GM21390 (cell line): Measurements from ENCODE around the gene KHDRBS2.

ENCODE experiments used
- ATAC-seq: cut with Tn5 transposase; IDR thresholded peaks from one replicate; pipeline ENCODE4 v1.9.1; 2021; ENCODE audit not compliant: unreplicated experiment

Gene KHDRBS2

DNA sequence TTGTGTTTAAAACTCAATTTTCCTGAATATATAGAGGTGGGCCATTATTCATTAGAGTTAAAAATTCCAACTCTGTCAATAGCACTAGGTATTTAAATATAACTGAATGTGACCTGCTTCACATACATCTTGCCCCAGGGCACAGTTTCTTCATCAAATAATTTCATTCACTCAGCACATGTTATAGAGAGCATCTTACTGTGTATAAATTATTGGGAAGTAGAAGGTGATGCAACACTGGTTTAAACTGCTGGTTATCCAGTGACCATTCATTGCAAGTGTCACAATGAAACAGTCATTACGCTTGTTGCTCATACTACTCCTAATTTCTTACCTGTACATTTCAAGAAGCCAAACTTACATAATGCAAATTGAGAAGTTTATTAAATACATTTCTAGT lies 93.4 kb downstream of the KHDRBS2 start:
- no peak for ATAC-seq

DNA sequence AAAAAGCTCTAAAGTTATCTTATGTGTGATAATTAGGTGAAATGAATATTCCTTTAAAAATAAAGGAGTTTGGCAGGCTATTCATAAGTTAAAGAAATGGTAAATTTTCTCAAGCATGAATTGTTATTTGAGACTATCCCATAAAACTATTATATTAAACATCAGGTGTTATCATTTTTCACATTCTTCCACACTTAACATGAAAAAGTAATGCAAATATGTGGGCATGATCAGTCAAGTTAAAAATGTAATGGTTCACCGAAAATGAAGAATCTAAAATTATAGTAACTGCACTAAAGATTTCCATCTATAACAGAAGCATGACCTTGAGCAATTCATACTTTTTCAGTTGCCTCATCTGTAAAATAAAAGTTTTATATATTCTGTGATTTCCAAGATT lies 110.8 kb downstream of the KHDRBS2 start:
- no peak for ATAC-seq

DNA sequence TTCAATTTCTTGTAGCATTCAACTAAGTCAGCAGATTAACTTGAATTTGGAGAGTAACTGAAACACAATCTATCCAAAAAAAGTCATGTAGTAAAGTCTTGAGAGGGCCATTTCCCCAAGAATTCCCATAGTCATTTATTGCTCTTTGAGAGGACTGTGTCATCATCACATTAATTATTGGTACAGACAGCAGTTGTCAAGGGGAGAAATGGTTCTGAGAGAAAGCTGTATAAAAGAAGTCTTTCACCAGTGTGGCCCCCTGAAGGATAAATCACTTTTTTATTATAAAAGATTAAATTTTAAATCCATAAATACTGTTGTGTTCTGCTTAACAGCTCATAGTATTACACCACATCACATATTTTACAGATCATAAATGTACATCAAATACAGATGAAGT lies 111.5 kb downstream of the KHDRBS2 start:
- ATAC-seq = no peak

- ATAC-seq = no peak
Measured at GRCh38 chr6:62167736-62168135, 118.3 kb downstream of the KHDRBS2 start.

- no peak for ATAC-seq
Measured at GRCh38 chr6:62162858-62163257, 123.2 kb downstream of the KHDRBS2 start.

DNA sequence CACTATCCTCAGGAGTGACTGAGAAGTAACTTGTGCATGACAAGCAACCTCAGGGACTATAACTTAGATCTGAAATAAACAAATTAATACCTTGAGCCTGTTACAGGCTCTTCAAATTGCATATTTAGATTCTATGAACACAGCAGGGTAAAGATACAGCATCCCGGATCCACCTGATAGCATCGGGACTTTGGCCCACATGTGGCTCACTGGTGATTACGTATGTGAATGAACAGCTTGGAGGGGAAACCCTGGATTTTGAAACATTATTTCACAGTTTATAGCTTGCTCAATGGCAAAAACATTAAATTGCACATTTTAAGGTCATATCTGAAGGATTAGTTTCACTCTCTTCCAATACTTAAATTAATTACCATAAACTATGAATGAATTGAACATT lies 133.2 kb downstream of the KHDRBS2 start:
- no peak for ATAC-seq

- peak; percentile 79 for ATAC-seq
Measured at GRCh38 chr6:62150048-62150663, 135.9 kb downstream of the KHDRBS2 start.

DNA sequence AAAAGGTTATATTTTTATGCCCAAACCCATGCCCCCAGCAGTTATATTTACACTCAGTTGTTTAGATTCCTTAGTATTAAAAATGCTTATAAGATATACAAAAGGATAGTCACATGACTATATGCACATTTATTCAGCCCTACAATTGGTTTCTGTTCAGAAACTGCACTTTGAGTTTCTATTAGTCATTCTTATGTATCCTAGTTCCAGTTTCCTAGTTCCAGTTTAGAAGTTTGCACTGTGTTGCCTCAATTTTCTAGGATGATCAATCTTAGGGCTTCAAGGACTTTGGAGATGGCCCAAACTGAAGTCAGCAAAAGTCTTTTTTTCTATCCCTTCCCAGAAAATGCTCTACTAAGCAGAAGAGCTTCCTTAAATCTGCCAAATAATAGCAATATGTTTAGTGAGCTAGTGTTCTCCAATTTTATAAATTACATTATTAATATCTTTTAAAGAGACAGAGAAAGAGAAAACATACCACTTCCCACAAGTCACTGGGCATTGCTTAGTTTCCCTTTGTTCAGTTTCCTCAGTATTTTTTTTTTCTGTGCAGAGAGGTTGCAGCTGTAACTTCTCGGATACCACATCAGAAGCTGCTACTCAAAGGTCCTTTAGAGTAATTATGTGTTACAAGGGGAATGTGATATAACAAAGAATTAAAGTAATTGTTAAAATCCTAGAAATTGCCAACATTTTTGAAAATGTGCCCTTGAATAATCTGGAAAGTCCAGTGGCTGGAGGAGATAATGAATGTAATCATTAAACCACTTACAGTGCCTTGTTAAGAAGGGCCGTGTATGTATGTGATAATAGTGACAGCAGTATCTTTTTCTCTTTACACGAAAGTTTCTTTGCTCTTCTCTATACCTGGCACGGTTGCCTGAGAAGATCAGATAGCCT lies 138.8 kb downstream of the KHDRBS2 start:
- ATAC-seq = no peak

DNA sequence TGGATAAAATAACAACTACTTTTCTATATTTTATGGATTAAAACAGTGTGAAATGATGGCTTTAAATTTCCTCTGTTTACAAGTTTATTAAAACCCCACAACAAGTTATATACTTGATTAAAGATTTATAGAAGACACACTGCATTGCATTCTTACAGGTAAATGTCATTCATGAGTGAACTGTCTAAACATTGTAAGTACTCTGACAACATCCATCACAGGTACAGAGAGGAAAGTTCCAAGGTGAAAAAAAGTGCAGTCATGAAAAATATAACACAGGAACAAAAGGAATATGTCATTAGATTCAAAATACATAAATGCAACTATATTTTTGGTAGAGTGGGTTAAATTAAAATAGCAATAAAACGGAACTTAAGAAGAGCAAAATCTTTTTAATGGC lies 156.9 kb downstream of the KHDRBS2 start:
- ATAC-seq = no peak

DNA sequence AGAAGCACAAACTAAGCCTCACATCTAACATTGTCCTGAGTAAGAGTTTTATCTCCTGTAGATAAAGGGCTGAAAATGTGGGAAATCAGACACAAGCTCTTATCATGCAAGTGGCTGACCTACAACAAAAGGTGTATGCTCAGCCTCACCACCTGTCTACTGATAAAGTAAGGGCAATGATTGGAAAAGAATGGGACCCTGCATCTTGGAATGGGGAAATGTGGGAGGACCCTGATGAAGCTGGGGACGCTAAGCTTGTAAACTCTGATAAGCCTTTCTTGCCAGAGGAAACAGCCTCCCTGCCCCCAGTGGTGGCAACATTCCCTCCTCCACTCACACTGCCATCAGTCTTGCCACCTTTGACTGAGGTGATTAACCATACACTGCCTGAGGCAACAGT lies 166.6 kb downstream of the KHDRBS2 start:
- no peak for ATAC-seq

- ATAC-seq = no peak
Measured at GRCh38 chr6:62103186-62103859, 182.7 kb downstream of the KHDRBS2 start.

DNA sequence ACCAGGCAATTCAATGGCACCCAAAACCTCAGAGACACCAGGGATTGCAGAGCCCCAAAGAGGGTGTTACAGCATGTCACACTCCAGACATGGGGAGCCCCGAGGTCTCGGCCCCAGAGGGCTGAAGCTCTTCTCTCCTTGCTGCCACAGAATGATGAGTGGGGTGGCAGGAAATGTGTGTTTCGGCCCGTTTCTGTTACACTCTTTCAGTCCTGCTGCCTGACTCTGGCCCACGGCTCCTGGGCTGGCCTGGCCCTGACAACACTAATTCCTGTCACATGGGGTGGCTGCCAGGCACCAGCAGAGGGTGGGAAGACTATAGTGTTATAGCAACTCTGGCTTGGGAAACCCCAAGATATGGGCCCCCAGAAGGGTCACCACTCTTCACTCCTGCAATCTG lies 183.6 kb downstream of the KHDRBS2 start:
- no peak for ATAC-seq

DNA sequence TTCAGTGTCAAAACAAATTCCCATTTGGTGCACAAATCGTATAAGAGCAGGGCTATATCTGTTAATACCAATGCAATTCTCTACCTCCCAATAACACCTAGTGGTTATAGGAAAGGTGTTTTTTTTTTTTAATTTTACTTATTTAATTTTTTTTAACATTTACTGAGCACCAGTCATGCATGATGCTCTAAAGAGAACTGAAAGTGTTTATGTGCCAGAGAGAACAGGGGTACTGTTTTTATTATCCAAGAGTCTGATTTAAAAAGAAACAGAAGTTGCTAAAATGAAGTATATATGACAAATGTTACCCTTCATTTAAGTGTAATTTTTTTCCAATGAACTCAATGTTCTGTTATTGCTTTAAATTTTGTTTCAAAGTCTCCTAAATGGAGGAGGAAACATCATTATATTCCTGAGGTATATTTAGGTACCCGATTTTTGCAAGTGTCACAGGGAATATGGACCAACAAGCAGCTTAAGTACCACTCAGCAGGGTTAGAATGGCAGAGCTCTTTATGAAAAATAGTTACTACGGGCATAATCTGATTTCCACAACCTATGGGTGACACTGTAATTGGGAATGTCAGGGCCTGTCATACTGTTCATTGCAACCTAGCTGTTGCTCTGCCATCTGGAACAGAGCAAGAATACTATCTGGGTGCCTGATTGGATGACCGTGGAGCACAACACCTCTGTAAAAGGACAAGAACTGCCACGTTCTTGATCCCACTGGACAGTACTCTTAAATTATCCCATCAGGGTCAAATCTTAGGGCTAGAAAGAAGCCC lies 195.4 kb downstream of the KHDRBS2 start:
- ATAC-seq = no peak

GRCh38 chr6:62089781-62090180 lies 196.2 kb downstream of the KHDRBS2 start:
- ATAC-seq = no peak

- no peak for ATAC-seq
Measured at GRCh38 chr6:62086047-62086446, 200.0 kb downstream of the KHDRBS2 start.

GRCh38 chr6:62075869-62076268 lies 210.2 kb downstream of the KHDRBS2 start:
- no peak for ATAC-seq

- ATAC-seq = no peak
Measured at GRCh38 chr6:62059901-62060300, 226.1 kb downstream of the KHDRBS2 start.

DNA sequence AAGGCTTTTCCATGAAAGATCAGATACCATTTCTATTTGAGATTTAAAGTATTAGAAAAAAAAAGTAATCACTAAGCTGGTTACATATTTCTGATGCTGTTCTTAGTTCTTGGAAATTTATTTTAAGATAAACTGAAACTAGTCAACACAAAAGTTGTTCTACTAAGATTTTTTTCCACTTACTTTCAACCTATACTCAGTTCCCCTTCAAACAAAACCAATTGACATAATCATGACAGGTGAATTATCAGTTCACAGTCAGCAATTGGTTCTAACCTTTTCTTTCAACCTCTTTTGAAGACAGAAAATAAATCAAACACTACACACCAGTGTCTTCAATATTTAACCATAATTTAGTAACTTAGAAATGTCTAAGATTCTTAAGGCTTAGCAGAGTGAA lies 228.7 kb downstream of the KHDRBS2 start:
- ATAC-seq = no peak

- ATAC-seq = no peak
Measured at GRCh38 chr6:62045502-62045901, 240.5 kb downstream of the KHDRBS2 start.

GRCh38 chr6:62043084-62043483 lies 242.9 kb downstream of the KHDRBS2 start:
- no peak for ATAC-seq

DNA sequence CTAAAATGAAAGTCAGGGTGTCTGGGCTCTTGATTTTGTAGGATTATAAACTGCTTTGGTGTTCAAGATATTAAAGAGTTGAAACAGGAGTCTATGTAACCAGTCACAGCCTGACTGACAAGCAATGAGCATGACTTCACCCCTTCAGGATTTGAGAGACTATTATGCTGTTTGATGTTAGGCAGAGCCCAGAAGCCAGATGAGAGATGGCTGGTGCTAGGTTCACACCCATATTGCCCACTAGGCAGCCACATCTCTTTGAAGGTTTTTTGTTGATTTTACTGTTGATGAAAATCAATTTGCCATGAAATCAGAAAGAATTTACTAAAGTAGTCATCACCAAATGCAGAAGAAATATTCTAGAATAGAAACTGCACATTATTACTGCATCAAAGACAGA lies 243.6 kb downstream of the KHDRBS2 start:
- no peak for ATAC-seq
